HG02678 (cell line): ENCODE measurements around the gene RUNX1.

ENCODE experiments used
- ATAC-seq: cut with Tn5 transposase; IDR thresholded peaks from one replicate; pipeline ENCODE4 v1.9.1; 2021; ENCODE audit warnings: mild to moderate bottlenecking, moderate library complexity; ENCODE audit not compliant: unreplicated experiment

RUNX1 gene

DNA sequence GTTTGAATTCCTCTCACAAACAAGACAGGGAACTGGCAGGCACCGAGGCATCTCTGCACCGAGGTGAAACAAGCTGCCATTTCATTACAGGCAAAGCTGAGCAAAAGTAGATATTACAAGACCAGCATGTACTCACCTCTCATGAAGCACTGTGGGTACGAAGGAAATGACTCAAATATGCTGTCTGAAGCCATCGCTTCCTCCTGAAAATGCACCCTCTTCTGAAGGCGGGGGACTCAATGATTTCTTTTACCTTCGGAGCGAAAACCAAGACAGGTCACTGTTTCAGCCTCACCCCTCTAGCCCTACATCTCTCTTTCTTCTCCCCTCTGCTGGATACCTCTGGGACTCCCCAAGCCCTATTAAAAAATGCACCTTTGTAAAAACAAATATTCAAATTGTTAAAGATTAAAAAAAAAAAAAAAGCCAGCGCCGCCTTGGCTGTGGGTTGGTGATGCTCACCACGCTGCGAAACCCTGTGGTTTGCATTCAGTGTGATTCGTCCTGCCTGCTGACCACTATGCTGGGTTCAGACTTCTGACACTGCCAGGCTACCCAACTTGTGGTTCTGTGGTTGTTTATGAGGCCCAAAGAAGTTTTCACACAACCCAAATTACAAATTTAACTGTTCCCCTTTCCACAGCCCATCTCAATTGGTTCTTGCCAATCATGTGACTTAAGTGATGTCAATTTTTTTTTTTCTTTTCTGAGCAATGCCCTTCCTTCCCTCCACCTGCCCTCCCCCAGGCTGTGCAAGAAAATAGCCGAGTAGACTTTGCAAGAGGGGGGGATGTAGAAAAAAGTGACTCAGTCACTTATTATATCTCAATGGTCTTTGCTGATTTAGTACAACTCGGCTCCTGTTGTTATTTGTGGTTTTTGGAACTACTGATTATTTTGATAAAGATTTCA is at the start of gene RUNX1:
Gene RUNX1 (minus strand): TSS at position 597 of the 912 bp plus-strand sequence.
- peak; percentile 59 for ATAC-seq

DNA sequence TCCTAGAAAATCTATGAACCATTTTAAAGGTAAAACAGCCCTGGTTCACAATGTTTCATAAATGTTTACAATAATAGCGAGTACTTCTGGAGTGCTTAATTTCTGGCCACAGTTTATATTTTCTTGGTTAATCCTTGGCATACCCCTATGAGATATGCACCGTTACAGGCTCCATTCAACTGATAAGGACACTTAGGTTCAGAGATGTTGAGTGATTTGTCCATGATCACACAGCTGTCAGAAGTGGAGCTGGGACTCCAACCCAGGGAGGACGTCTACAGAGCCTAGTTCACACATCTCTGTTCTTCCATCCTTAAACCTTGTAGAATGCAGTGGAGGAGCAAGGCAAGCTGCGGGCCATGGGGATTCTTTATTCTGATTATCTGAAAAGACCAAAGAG is 48.4 kb upstream of the RUNX1 start:
- no peak for ATAC-seq

DNA sequence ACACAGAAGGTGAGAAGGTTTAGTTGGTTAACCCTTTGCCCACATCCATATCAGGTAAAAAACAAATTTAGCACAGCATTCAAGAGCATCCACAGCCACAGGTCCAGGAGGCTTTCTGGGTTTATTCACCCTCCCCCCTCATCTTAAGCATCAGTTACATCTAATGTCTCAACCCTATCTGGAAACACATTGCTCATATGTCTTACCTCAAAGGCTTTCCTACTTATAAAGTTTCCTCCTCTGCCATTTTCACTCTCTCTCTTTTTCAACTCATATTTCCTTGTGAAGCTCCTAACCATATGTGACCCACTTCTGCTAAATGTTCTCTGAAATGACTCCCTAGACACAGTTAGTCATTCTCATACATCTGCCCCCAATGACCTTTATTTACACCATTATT is 47.9 kb upstream of the RUNX1 start:
- ATAC-seq = no peak

DNA sequence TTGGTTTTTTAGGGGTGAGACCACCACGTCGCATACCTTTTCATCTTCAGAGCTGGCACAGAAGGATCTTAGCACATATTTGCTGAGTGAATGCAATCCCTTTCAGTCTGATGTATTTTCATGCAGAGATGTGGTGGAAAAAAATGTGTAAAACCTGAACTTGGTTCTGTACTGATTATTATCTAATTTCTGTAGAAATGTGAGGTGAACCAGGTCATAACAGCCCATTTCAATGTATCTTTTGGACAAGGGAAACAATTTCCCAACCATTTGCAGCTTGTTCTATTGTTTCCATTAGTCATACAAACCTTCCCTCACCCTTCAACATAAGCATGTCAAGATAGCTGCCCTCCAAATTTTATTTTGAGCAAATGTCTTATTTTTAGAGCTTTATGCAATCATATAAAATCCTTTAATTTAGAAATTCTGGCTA is 46.8 kb upstream of the RUNX1 start:
- no peak for ATAC-seq

DNA sequence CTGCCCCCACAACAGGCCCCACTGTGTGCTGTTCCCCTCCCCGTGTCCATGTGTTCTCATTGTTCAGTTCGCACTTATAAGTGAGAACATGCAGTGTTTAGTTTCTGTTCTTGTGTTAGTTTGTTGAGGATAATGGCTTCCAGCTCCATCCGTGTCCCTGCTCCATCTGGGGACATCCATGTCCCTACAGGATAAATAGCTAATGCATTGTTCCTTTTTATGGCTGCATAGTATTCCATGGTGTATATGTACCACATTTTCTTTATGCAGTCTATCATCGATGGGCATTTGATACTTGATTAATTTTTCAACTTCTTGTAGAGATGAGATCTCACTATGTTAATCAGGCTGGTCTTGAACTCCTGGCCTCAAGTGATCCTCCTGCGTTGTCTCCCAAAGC is 44.4 kb upstream of the RUNX1 start:
- no peak for ATAC-seq

DNA sequence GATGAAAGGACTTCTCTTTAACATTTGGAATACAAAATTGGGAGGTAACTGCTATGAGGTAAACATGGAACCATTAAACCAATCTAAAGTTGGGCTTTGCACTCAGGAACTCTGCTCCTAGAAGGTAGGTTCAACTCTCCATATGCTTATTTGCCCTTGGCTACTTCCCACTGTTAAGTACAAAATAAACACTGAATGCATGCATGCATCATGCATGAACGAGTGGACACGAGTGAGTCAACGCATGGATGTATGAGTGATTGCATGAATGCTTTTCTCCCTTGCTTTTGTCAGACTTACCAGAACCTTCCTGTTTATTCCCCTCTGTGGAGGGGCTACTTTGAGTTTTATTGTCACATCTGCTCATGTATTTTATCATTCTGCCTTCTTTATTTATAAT is 42.4 kb upstream of the RUNX1 start:
- no peak for ATAC-seq

DNA sequence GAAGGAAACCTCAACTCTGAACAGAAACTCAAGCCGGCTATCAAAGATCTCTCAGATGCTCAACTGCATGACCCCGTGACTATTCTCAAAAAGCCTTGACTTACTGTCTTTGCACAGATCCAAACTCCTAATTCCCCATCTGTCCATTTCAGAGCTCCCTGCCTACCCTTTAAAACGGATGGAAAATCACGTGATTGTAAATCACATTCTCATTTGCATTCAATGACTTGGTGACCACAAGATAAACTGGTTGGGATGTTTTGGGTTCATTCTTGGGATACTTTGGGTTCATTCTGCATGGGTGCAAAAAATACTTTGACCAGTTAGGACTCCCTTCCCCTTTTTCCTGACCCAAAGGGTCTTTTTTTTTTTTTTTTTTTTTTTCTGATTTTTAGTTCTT is 41.3 kb upstream of the RUNX1 start:
- no peak for ATAC-seq

DNA sequence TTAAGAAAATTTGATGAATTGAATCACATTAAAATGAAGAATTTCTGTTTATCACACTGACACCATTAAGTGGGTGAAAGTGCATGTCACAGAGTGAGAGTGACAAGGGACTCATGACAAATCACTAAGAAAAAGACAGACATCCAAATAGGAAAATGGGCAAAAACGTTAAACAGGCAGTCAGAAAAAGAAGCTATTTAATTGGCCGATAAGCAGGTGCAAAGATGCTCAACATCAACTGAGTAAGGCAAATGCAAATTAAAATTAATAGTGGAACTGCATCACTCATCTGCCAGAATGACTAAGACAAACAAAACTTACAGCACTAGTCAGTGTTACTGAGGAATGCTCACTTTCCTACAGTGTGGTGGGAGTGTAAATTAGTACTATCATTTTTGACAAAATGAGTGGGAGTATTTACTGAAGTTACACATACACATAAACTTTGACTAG is 39.2 kb upstream of the RUNX1 start:
- no peak for ATAC-seq

DNA sequence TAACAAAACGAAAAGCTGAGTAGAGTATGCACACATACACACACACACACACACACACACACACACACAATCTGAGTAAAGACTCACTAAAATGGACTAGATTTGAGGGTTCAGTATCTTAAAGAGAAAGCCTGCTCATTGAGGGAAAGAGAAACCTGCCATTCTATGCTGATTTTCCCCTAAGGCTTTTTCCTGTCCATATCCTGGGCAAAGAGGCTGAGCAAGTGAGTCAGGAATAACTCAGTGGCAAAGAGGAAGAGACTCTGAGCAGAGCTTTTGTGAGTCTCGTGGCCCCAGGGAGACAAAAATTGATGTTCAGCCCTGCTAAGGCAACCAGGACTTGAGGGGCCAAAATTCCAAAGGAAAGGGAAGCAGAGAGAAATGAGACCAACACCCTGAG is 37.3 kb upstream of the RUNX1 start:
- ATAC-seq = no peak

DNA sequence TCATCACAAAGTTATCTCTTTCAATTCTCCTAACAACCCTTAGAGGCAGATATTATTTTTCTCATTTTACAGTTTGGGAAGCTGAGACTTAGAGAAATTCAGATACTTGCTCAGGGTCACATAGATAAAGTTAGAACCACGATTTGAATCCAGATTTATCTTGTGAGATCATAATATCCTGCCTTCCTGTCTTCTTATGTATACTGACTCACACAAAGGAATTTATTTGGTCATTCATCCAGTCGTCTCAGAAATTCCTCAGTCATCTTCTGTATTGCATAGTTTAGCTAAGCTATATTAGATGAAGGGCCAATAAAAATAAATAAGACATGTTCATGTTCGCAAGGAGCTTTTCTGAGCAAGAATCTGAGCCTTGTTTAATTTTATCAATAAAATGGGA is 35.8 kb upstream of the RUNX1 start:
- ATAC-seq = no peak

DNA sequence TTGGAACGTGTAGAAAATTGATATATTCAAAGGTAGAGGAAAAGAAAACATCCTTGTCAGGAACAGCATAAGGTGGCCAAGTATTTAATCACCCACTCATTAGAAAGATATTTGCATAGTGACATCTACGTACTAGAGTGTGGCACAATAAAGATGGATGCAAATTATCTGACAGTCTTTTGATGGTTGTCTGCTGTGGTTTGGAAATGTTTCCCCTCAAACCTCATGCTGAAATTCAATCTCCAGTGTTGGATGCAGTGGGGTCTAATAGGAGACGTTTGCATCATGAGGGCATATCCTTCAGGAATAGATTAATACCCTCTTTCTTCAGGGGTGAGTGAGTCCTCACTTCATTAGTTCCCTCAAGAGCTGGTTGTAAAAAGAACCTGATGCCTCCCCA is 34.1 kb upstream of the RUNX1 start:
- ATAC-seq = no peak

DNA sequence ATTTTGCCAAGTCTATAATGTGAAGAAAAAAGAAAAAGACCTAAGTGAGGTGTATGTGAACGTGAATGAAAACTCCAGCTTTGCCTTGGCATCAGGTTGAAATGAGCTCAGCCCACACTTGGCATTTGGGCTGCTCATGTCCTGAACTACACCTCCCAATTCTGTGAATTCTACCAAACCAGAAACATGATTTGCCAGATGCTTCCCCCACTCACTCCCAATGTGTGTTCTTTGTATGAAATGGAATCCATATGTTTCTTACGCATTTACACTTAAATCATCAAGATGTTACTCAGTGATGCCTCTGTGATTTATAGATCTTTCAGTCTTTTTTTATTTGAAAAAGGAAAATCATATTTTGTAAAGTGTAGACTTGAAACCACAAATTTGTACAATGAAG is 32.8 kb upstream of the RUNX1 start:
- no peak for ATAC-seq

DNA sequence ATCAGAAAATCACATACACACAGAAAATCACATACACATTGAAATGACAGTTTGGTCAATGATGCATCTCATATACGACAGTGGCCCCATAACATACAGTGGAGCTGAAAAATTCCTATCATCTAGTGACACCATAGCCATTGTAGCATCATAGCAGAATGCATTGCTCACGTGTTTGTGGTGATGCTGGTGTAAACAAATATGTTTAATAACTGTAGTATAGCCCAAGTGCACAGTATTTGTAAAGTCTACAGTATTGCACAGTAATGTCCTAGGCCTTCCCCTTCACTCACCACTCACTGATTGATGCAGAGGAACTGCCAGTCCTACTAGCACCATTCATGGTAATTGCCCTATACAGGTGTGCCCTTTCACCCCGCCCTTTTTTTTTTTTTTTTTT is 30.1 kb upstream of the RUNX1 start:
- ATAC-seq = no peak

DNA sequence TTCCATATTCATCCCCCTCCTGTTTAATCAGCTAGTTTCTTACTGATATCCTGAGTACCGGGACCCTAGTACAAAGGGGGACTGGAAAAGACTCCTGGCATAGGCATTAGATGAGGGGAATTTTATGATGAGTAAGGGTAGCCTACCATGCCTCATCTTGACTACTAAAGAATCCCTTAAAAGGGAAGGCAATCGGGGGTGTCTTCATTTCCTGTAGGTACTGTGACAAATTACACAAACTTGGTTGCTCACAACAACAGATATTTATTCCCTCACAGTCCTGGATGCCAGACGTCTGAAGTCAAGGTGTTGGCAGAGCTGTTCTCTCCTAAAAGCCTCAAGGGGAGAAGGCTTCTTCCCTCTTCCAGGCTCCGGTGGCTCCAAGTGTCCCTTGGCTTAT is 28.9 kb upstream of the RUNX1 start:
- no peak for ATAC-seq

DNA sequence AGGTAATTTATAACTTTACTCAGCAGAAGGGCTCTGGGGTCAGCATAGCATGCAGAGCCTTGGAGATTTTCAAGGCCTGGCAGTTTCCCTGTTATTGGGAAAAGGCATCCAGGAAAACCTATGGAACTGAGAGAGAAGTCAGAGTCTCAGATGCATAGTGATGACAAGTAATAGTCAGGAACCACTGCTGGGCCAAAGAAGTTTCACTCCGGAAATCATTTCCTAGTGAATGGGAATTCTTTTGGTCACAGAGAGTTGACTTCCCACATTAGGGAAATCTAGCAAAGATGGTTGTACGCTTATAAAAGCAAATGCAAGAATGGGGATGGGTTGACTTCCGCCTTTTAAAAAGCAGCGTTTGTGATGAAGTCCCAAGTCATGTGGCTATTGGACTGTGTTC is 28.4 kb upstream of the RUNX1 start:
- no peak for ATAC-seq

DNA sequence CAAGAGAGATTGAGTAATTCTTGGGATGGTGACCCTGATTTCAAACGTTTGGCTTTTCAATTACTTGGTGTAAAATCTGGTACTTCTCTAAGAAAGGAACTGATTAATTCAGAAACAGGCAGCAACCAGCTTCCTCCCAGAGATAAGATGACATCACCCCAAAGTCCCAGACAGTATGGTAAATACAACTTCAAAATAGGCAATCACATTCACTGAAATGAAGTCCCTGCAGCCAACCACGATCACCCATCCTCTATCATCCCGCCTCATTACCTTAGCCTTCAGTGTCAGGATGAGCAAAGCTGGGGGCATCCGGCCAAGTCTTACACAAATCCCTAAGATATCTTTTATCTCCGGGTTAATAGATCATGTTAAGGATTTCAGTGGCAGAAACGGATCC is 26.4 kb upstream of the RUNX1 start:
- no peak for ATAC-seq

DNA sequence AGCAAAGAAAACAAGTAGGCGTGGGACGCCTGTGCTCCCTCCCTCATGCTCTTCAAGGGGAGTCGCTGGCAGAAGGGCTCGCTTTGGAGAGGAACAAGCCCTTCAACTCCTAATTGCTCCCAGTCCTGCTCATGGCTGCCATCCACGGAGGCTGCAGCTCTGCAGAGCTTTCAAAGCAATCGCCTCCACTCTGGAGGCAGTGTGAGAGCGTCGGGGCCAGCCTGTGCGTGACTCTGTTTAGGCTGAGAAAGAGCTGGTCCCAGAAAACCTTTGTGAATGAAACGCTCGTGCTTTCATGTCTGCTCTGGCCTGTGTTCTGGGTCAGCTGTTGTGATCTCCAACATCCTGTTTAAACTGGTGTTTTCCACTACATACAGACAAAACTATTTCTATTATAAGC is 23.9 kb upstream of the RUNX1 start:
- no peak for ATAC-seq

DNA sequence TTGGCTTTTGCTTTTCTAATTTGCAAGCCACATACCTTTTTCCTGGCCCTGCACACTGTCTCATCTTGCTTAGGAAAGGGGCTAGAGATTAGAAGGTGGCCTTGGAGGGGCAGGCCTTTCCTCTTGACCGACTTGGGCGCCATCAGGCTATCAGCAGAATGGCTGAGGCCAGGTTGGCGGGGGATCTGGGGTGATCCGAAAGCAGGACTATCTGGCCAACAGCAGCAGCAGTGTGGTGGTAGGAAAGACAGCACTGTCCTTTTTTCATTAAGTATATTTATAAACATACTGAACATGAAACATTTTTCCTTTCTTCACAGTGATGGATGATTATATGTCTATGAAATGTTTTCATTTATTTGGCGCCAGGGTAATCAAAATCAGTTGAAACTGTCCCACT is 23.5 kb upstream of the RUNX1 start:
- no peak for ATAC-seq

DNA sequence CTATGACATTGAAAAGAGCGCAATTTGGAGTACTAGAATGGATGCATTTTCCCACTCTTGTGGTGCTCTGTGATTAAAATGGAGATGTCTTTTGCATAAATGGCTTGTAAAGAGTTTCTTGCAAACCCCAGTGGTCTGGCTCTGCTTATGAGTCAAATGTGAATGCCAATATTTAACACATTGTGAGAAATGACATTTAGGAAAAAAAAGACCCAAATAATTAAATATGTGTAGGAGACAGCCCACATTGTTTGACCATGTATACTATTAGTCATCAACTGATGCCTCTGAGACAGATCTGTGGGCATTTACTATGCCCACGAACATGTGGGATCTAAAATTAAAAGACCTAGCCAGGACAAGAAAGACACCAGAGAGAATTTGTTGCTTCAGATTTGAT is 22.2 kb upstream of the RUNX1 start:
- ATAC-seq = no peak

DNA sequence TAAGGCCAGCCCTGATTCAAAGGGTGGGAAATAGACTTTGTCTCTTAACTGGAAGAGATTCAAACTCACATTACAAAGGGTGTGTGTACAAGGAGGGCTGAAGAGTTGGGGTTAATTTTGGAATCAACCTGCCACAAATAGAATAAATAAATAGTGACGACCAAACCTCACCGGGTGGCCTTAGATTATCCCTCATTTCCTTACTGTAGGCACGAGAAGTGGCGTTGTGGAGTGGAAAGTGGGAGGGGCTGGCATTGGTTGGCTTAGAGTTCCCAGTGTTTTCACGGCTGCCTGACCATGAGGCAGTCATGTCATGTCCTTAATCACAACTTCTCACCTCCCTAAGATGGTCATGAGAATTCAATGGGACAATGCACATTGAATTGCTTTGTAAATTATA is 21.3 kb upstream of the RUNX1 start:
- ATAC-seq = no peak

DNA sequence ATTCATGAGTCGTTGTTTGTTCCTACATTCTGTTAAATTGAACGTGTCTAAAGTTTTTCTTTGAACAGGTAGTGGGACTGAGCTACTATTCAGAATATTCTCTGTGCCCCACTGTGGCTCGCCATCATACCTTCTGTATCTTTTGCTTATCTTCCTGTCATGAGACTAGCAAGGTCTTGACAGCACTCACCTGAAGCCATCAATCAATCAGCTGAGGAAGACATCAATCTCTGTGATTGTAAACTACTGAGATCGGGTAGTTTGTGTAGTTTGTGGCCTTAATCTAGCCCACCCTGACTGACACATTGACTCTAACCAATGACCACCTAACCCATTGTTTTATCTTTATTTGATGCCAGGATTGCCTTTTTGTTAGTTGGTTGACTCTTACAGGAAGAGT is 17.7 kb upstream of the RUNX1 start:
- no peak for ATAC-seq

DNA sequence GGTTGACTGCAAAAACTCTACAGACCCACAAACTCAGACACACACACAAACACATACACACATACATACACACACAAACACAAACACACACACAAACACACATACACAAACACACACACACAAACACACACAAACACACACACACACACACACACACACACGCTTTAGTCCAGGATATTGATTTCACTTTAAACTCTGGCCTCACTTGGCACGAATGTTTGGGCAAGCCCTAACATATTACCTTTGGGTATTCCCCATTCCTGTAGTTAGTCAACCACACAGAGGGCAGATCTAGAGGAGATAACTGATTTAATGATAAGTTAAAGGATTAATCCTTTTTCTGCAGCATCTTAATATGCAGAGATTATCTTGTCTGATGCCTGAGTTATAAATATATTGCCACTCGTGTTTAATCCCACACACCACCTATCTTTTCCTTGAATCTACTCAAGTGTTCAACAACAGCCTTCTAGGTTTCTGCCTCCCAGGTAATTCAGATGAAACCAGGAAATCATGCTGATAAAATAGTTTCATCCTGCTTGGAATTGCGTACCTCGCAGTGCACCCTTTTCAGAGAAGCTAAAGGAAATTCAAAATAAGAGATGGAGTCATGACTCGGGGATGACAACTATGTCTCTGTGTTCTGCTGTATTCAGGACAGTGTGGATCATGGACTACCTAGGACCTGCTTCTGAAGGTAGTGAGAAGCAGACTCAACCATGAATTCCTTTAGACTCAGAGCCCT is 14.5 kb upstream of the RUNX1 start:
- no peak for ATAC-seq
